ENCODE results near the gene STXBP3. TPM values are rescaled to one million over a fixed set of nuclear protein-coding genes. Genes with fewer than 3 reads are reported as not detected.
"Not testable (repeated sequence)": the region's sequence is repeated elsewhere in the genome, so short reads cannot be mapped to it uniquely, and the experiment has no call there.

STXBP3 gene
- total and polyA plus RNA-seq, 4 donors, result 10.9 to 33.0 (median 23.2) TPM

DNA sequence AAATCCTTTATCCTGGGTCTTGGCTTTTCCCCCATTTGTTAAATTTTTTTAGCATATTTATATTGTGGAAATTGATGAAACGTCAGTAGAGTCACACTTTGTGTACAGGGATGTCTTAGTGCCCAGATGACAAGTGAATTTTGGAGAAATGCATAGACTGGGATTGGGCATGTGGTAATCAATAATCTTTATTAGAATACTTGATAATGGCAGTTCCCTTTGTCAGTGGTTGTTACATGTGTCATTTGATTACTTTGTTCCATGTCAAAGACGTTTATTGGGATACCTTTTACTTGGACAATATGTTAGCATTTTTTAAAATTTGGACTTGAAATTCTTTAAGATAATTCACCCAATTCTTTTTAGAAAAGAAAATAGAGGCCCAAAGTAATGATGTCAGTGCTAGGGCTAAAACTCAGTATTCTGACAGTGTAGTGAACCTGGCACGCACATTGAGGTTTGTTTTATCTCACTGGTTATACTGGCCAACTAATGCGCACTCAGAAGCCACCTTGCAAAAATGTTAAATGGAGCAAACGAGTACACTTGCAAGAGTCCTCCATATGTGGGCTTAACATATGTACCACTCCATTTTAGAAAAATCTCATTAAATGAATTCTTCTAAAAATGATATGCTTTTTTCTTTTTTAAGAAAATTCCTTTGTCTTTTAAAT, 45.2 kb upstream of the STXBP3 start:
- TF ChIP-seq FOXA2 (IDR thresholded peaks at IDR 0.05) (no peak), JUND (IDR thresholded peaks at IDR 0.05) (no peak), RXRA (IDR thresholded peaks at IDR 0.05) (no peak), HNF4A (conservative IDR thresholded peaks at IDR 0.05) (no peak), RAD21 (IDR thresholded peaks at IDR 0.05) (no peak), FOXA1 (IDR thresholded peaks at IDR 0.05) (no peak)
- TF ChIP-seq, protein P1, sequence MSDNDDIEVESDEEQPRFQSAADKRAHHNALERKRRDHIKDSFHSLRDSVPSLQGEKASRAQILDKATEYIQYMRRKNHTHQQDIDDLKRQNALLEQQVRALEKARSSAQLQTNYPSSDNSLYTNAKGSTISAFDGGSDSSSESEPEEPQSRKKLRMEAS (IDR thresholded peaks at IDR 0.05), result no peak
- Histone ChIP-seq H3K9ac (ENCODE audit: low read depth in 1 of 2, low read length in 2 of 2) (no peak overlapping the region), H3K27ac (ENCODE audit: low read depth in 1 of 2, low read length in 2 of 2) (no peak overlapping the region), H3K36me3 (ENCODE audit: control insufficient read depth in 4 of 4, insufficient read depth in 3 of 4, low read depth in 1 of 4, low read length in 3 of 4) (peaks cover 4 to 50% (median 42%) of the 10 kb centered on the region in 4 donors), H3K4me3 (ENCODE audit: low read depth in 1 of 3, low read length in 3 of 3) (no peak overlapping the region), H3K9me3 (ENCODE audit: control insufficient read depth in 4 of 4, low read length in 3 of 4) (no peaks in the 10 kb centered on the region), H3K4me1 (ENCODE audit: control insufficient read depth in 4 of 4, insufficient read depth in 4 of 4, low read length in 3 of 4) (no peaks in the 10 kb centered on the region), H3K27me3 (ENCODE audit: control insufficient read depth in 4 of 4, insufficient read depth in 4 of 4, low read length in 3 of 4) (no peaks in the 10 kb centered on the region)
- 90% methylated on average over 5 of the region's 5 CpGs for WGBS
- no peak for DNase-seq (ENCODE audit: low spot score)

DNA sequence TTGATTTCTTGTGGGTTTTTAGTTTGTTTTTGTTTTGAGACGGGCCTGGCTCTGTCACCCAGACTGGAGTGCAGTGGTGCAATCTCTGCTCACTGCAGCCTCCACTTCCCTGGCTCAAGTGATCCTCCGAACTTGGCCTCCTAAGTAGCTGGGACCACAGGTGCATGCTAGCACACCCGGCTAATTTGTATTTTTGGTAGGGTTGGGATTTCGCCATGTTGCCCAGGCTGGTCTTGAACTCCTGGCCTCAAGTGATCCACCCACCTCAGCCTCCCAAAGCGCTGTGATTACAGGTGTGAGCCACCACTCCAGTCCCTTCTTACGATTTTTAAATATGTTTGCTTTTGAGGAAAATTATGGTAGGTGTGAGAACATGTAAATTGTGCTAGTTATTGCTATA, 44.4 kb upstream of the STXBP3 start:
- peaks cover 2 to 43% (median 36%) of the 10 kb centered on the region in 4 donors for H3K36me3 ChIP-seq (ENCODE audit: control insufficient read depth in 4 of 4, insufficient read depth in 3 of 4, low read depth in 1 of 4, low read length in 3 of 4)
- not testable (repeated sequence) for H3K27me3 ChIP-seq (ENCODE audit: control insufficient read depth in 4 of 4, insufficient read depth in 4 of 4, low read length in 3 of 4); H3K9me3 ChIP-seq (ENCODE audit: control insufficient read depth in 4 of 4, low read length in 3 of 4); H3K27ac ChIP-seq (ENCODE audit: low read depth in 1 of 2, low read length in 2 of 2); H3K9ac ChIP-seq (ENCODE audit: low read depth in 1 of 2, low read length in 2 of 2); H3K4me3 ChIP-seq (ENCODE audit: low read depth in 1 of 3, low read length in 3 of 3); H3K4me1 ChIP-seq (ENCODE audit: control insufficient read depth in 4 of 4, insufficient read depth in 4 of 4, low read length in 3 of 4); DNase-seq (ENCODE audit: low spot score)
- 95% methylated on average over 6 of the region's 6 CpGs for WGBS

DNA sequence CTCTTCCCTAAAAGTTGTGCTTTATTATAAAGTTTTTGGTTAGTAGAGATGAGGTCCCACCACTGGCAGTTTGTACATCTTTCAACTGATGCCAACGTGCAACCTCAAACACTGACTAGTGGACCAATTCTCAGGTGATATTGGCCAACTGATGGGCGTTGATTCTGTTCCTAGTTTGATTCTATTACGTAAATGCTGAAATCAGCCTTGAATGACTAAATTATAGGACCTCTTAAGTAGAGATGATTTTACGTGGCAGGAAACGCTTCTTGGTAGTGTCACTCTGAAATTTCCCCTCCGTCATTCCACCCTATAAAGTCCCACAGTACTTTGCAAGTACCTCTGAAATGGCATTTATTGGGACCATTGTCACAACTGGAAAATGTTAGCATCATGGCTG, 42.5 kb upstream of the STXBP3 start:
- H3K27ac ChIP-seq (ENCODE audit: low read depth in 1 of 2, low read length in 2 of 2), result no peak overlapping the region
- no peaks in the 10 kb centered on the region for H3K27me3 ChIP-seq (ENCODE audit: control insufficient read depth in 4 of 4, insufficient read depth in 4 of 4, low read length in 3 of 4)
- H3K4me3 ChIP-seq (ENCODE audit: low read depth in 1 of 3, low read length in 3 of 3), result no peak overlapping the region
- H3K9ac ChIP-seq (ENCODE audit: low read depth in 1 of 2, low read length in 2 of 2), result no peak overlapping the region
- H3K9me3 ChIP-seq (ENCODE audit: control insufficient read depth in 4 of 4, low read length in 3 of 4), result no peaks in the 10 kb centered on the region
- 69% methylated on average over 6 of the region's 6 CpGs for WGBS
- peaks cover 0 to 25% (median 19%) of the 10 kb centered on the region in 4 donors for H3K36me3 ChIP-seq (ENCODE audit: control insufficient read depth in 4 of 4, insufficient read depth in 3 of 4, low read depth in 1 of 4, low read length in 3 of 4)
- DNase-seq (ENCODE audit: low spot score), result no peak
- no peaks in the 10 kb centered on the region for H3K4me1 ChIP-seq (ENCODE audit: control insufficient read depth in 4 of 4, insufficient read depth in 4 of 4, low read length in 3 of 4)
- TF ChIP-seq FOXA2 (IDR thresholded peaks at IDR 0.05), result no peak
- TF ChIP-seq GABPA (IDR thresholded peaks at IDR 0.05 in 1 of 2, conservative IDR thresholded peaks at IDR 0.05 in 1 of 2), result no peak
- no peak for TF ChIP-seq TAF1 (conservative IDR thresholded peaks at IDR 0.05)
- no peak for TF ChIP-seq NR2F2 (IDR thresholded peaks at IDR 0.05)
- no peak for TF ChIP-seq HNF4G (IDR thresholded peaks at IDR 0.05)

DNA sequence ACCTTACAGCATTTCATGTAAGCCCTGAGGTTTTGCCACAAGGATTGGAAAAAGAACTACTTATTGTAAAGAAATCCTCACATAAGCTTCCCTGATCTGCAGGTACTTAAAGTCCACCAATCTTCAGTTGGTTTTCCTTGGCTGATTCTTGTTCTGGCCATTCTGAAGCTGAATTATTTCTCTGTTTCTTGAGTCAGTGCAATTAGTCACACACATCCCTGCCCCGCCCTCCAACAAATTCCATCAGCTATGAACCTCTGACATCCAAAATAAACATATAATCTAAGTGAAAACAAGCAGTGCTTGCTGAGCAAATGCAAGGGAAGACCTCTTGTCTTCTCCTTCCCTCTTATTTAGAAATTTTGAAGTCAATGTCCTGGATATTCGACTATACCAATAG, 42.0 kb upstream of the STXBP3 start:
- H3K36me3 ChIP-seq (ENCODE audit: control insufficient read depth in 4 of 4, insufficient read depth in 3 of 4, low read depth in 1 of 4, low read length in 3 of 4), result peaks cover 0 to 19% (median 14%) of the 10 kb centered on the region in 4 donors
- H3K27ac ChIP-seq (ENCODE audit: low read depth in 1 of 2, low read length in 2 of 2), result no peak overlapping the region
- WGBS, result 74% methylated on average over 2 of the region's 2 CpGs
- H3K4me3 ChIP-seq (ENCODE audit: low read depth in 1 of 3, low read length in 3 of 3), result no peak overlapping the region
- no peak for DNase-seq (ENCODE audit: low spot score)
- H3K9ac ChIP-seq (ENCODE audit: low read depth in 1 of 2, low read length in 2 of 2), result no peak overlapping the region
- no peaks in the 10 kb centered on the region for H3K27me3 ChIP-seq (ENCODE audit: control insufficient read depth in 4 of 4, insufficient read depth in 4 of 4, low read length in 3 of 4)
- no peaks in the 10 kb centered on the region for H3K9me3 ChIP-seq (ENCODE audit: control insufficient read depth in 4 of 4, low read length in 3 of 4)
- H3K4me1 ChIP-seq (ENCODE audit: control insufficient read depth in 4 of 4, insufficient read depth in 4 of 4, low read length in 3 of 4), result no peaks in the 10 kb centered on the region
- TF ChIP-seq YY1 (IDR thresholded peaks at IDR 0.05) (no peak), SP1 (IDR thresholded peaks at IDR 0.05) (no peak), JUND (IDR thresholded peaks at IDR 0.05) (no peak)
- TF ChIP-seq, protein P2, sequence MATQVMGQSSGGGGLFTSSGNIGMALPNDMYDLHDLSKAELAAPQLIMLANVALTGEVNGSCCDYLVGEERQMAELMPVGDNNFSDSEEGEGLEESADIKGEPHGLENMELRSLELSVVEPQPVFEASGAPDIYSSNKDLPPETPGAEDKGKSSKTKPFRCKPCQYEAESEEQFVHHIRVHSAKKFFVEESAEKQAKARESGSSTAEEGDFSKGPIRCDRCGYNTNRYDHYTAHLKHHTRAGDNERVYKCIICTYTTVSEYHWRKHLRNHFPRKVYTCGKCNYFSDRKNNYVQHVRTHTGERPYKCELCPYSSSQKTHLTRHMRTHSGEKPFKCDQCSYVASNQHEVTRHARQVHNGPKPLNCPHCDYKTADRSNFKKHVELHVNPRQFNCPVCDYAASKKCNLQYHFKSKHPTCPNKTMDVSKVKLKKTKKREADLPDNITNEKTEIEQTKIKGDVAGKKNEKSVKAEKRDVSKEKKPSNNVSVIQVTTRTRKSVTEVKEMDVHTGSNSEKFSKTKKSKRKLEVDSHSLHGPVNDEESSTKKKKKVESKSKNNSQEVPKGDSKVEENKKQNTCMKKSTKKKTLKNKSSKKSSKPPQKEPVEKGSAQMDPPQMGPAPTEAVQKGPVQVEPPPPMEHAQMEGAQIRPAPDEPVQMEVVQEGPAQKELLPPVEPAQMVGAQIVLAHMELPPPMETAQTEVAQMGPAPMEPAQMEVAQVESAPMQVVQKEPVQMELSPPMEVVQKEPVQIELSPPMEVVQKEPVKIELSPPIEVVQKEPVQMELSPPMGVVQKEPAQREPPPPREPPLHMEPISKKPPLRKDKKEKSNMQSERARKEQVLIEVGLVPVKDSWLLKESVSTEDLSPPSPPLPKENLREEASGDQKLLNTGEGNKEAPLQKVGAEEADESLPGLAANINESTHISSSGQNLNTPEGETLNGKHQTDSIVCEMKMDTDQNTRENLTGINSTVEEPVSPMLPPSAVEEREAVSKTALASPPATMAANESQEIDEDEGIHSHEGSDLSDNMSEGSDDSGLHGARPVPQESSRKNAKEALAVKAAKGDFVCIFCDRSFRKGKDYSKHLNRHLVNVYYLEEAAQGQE (IDR thresholded peaks at IDR 0.05), result no peak
- TF ChIP-seq, protein P3, sequence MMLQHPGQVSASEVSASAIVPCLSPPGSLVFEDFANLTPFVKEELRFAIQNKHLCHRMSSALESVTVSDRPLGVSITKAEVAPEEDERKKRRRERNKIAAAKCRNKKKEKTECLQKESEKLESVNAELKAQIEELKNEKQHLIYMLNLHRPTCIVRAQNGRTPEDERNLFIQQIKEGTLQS (IDR thresholded peaks at IDR 0.05), result no peak
- TF ChIP-seq, protein P4, sequence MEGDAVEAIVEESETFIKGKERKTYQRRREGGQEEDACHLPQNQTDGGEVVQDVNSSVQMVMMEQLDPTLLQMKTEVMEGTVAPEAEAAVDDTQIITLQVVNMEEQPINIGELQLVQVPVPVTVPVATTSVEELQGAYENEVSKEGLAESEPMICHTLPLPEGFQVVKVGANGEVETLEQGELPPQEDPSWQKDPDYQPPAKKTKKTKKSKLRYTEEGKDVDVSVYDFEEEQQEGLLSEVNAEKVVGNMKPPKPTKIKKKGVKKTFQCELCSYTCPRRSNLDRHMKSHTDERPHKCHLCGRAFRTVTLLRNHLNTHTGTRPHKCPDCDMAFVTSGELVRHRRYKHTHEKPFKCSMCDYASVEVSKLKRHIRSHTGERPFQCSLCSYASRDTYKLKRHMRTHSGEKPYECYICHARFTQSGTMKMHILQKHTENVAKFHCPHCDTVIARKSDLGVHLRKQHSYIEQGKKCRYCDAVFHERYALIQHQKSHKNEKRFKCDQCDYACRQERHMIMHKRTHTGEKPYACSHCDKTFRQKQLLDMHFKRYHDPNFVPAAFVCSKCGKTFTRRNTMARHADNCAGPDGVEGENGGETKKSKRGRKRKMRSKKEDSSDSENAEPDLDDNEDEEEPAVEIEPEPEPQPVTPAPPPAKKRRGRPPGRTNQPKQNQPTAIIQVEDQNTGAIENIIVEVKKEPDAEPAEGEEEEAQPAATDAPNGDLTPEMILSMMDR (IDR thresholded peaks at IDR 0.05; ENCODE audit: low read depth, low read length, missing input control), result no peak
- TF ChIP-seq, protein P5, sequence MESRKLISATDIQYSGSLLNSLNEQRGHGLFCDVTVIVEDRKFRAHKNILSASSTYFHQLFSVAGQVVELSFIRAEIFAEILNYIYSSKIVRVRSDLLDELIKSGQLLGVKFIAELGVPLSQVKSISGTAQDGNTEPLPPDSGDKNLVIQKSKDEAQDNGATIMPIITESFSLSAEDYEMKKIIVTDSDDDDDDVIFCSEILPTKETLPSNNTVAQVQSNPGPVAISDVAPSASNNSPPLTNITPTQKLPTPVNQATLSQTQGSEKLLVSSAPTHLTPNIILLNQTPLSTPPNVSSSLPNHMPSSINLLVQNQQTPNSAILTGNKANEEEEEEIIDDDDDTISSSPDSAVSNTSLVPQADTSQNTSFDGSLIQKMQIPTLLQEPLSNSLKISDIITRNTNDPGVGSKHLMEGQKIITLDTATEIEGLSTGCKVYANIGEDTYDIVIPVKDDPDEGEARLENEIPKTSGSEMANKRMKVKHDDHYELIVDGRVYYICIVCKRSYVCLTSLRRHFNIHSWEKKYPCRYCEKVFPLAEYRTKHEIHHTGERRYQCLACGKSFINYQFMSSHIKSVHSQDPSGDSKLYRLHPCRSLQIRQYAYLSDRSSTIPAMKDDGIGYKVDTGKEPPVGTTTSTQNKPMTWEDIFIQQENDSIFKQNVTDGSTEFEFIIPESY (IDR thresholded peaks at IDR 0.05), result no peak

Data from liver (tissue), 9 donors.